HG02798 (cell line): Measurements from ENCODE around the gene EPHB3.

ENCODE experiments used
- ATAC-seq: cut with Tn5 transposase; IDR thresholded peaks from one replicate; pipeline ENCODE4 v1.9.1; 2021; ENCODE audit warnings: mild to moderate bottlenecking; ENCODE audit not compliant: unreplicated experiment, poor library complexity

EPHB3 gene

GRCh38 chr3:184561061-184561912 lies at the start of gene EPHB3:
TSS of gene EPHB3 (plus strand) at chr3:184561785. CDS start at chr3:184562236, 451 bp downstream.
- ATAC-seq: peak; percentile 86

- no peak for ATAC-seq
Measured at GRCh38 chr3:184512621-184513020, 49.0 kb upstream of the EPHB3 start.

GRCh38 chr3:184513276-184514170 lies 48.1 kb upstream of the EPHB3 start:
- peak; percentile 86 for ATAC-seq

GRCh38 chr3:184514171-184514490 lies 47.5 kb upstream of the EPHB3 start:
- no peak for ATAC-seq

GRCh38 chr3:184523825-184524615 lies 37.6 kb upstream of the EPHB3 start:
- no peak for ATAC-seq

GRCh38 chr3:184524981-184525336 lies 36.6 kb upstream of the EPHB3 start:
- ATAC-seq: no peak

- no peak for ATAC-seq
Measured at GRCh38 chr3:184525337-184526087, 36.1 kb upstream of the EPHB3 start.

GRCh38 chr3:184526088-184526433 lies 35.5 kb upstream of the EPHB3 start:
- no peak for ATAC-seq

- ATAC-seq: no peak
Measured at GRCh38 chr3:184531626-184532280, 29.8 kb upstream of the EPHB3 start.

GRCh38 chr3:184532940-184533732 lies 28.4 kb upstream of the EPHB3 start:
- ATAC-seq: no peak

GRCh38 chr3:184537885-184538665 lies 23.5 kb upstream of the EPHB3 start:
- no peak for ATAC-seq

- no peak for ATAC-seq
Measured at GRCh38 chr3:184538666-184539431, 22.7 kb upstream of the EPHB3 start.

- ATAC-seq: no peak
Measured at GRCh38 chr3:184539801-184540435, 21.7 kb upstream of the EPHB3 start.

GRCh38 chr3:184540777-184541681 lies 20.6 kb upstream of the EPHB3 start:
- ATAC-seq: no peak

GRCh38 chr3:184541886-184542562 lies 19.6 kb upstream of the EPHB3 start:
- no peak for ATAC-seq
